HL-60 (cell line): ENCODE measurements around the gene PGD.

Experiments
- DNase-seq, 2 experiments: peaks; one replicate each; pipeline ENCODE4 v3.0.0-alpha.2; 2010 to 2020; ENCODE audit warnings: low read depth in 1 of 2, low spot score in 1 of 2
- H3K27ac ChIP-seq: fragments of 250-450 bp; sonication (Bioruptor Pico); replicated peaks from 2 replicates; pipeline ENCODE4 v1.5.1; 2020; ENCODE audit warnings: mild to moderate bottlenecking, moderate library complexity
- H3K27me3 ChIP-seq: fragments of 250-450 bp; sonication (Bioruptor Pico); 2 replicates; pipeline ENCODE4 v1.5.1; 2021; ENCODE audit warnings: mild to moderate bottlenecking, moderate library complexity; ENCODE audit not compliant: insufficient read depth, poor library complexity, severe bottlenecking
- H3K4me3 ChIP-seq: replicated peaks from 2 replicates; pipeline ENCODE4 v1.5.1; 2011; ENCODE audit warnings: mild to moderate bottlenecking, control low read depth, low read length; ENCODE audit not compliant: insufficient read depth
- CTCF ChIP-seq: IDR thresholded peaks from one replicate; pipeline ENCODE4 v1.5.1; 2011; ENCODE audit warnings: low read length, control low read depth, inconsistent platforms; ENCODE audit not compliant: insufficient read depth
- GABPA ChIP-seq: IDR thresholded peaks from 2 replicates; pipeline ENCODE4 v1.6.1; 2012; ENCODE audit warnings: low read depth
- POLR2AphosphoS5 ChIP-seq: IDR thresholded peaks from 2 replicates; pipeline ENCODE4 v1.6.1; 2012; ENCODE audit warnings: low read depth
- REST ChIP-seq: IDR thresholded peaks from 2 replicates; pipeline ENCODE4 v1.6.1; 2012; ENCODE audit warnings: low read depth; ENCODE audit not compliant: insufficient replicate concordance
- SPI1 ChIP-seq: IDR thresholded peaks from 2 replicates; pipeline ENCODE4 v1.6.1; 2012; ENCODE audit warnings: low read depth, mild to moderate bottlenecking, borderline replicate concordance

Gene PGD

GRCh38 chr1:10383630-10384029 lies 15.2 kb upstream of the PGD start:
- no peak overlapping the region for H3K27ac ChIP-seq
- TF ChIP-seq SPI1 (no peak), CTCF (no peak), GABPA (no peak)
- no peak overlapping the region for H3K4me3 ChIP-seq
- H3K27me3 ChIP-seq: no peaks in the 10 kb centered on the region
- DNase-seq: no peak

GRCh38 chr1:10384219-10384618 lies 14.6 kb upstream of the PGD start:
- TF ChIP-seq REST (no peak), POLR2AphosphoS5 (no peak), CTCF (no peak), SPI1 (no peak), GABPA (no peak)
- no peak for DNase-seq
- Histone ChIP-seq H3K27ac (no peak overlapping the region), H3K27me3 (no peaks in the 10 kb centered on the region), H3K4me3 (no peak overlapping the region)

- DNase-seq: no peak
- Histone ChIP-seq H3K4me3 (no peak overlapping the region), H3K27ac (peak overlapping the region; percentile 80), H3K27me3 (no peaks in the 10 kb centered on the region)
- TF ChIP-seq GABPA (no peak), REST (no peak), CTCF (no peak), POLR2AphosphoS5 (no peak), SPI1 (no peak)
These were observed 11.8 kb upstream of the PGD start for GRCh38 chr1:10386761-10387676.
